Measurements from ENCODE around the gene RRAS2. TPM values are rescaled to one million over a fixed set of nuclear protein-coding genes. Genes with fewer than 3 reads are reported as not detected.
"Not testable (repeated sequence)": the region's sequence is repeated elsewhere in the genome, so short reads cannot be mapped to it uniquely, and the experiment has no call there.

Gene RRAS2
- total RNA-seq = 10 to 100 TPM; 26.4 to 36.7 (median 31.8) TPM

GRCh38 chr11:14358729-14359439 lies at the start of gene RRAS2:
Gene RRAS2, minus strand, starts transcription at chr11:14359183. Its CDS starts 313 bp downstream, at chr11:14358870.
- WGBS, 2 donors = 0 to 2% methylated on average over 20 to 57 of the region's 78 CpGs
- peak within 1 kb of the TSS; percentile 88 for H3K4me3 ChIP-seq (ENCODE audit: low read depth, poor library complexity, severe bottlenecking)
- peak; percentile 54 to 94 for DNase-seq (ENCODE audit: low spot score in 2 of 2)
- TF ChIP-seq CTCF (IDR thresholded peaks at IDR 0.05) = no peak
- no peak for TF ChIP-seq POLR2A (IDR thresholded peaks at IDR 0.05)
- intact Hi-C loops (cut with DNase I; ENCODE audit: low total_unique reads) = no loop called here

- H3K4me3 ChIP-seq (ENCODE audit: low read depth, poor library complexity, severe bottlenecking) = no peak overlapping the region
- no peak for DNase-seq (ENCODE audit: low spot score in 2 of 2)
- 94 to 96% methylated on average over 2 of the region's 2 CpGs for WGBS, 2 donors
- intact Hi-C loops (cut with DNase I; ENCODE audit: low total_unique reads) = loop anchor here (5.0 kb wide), 1 partner anchor 1769 kb away; no protein-coding TSS in a partner anchor
- TF ChIP-seq POLR2A (IDR thresholded peaks at IDR 0.05) (no peak), CTCF (IDR thresholded peaks at IDR 0.05) (no peak)
Measured at GRCh38 chr11:14408612-14409011, 49.6 kb upstream of the RRAS2 start.

- not testable (repeated sequence) for DNase-seq (ENCODE audit: low spot score in 2 of 2); H3K4me3 ChIP-seq (ENCODE audit: low read depth, poor library complexity, severe bottlenecking)
- intact Hi-C loops (cut with DNase I; ENCODE audit: low total_unique reads) = loop anchor here (5.0 kb wide), 1 partner anchor 1771 kb away; no protein-coding TSS in a partner anchor
- WGBS, 2 donors = 95% methylated on average over 2 of the region's 2 CpGs
Measured at GRCh38 chr11:14406116-14406515, 47.1 kb upstream of the RRAS2 start.

- intact Hi-C loops (cut with DNase I; ENCODE audit: low total_unique reads); H3K4me3 ChIP-seq (ENCODE audit: low read depth, poor library complexity, severe bottlenecking); DNase-seq (ENCODE audit: low spot score in 2 of 2): not testable (repeated sequence)
- 97 to 99% methylated on average over 6 of the region's 6 CpGs for WGBS, 2 donors
Measured at GRCh38 chr11:14403528-14403927, 44.5 kb upstream of the RRAS2 start.

- DNase-seq (ENCODE audit: low spot score in 2 of 2) = no peak
- intact Hi-C loops (cut with DNase I; ENCODE audit: low total_unique reads) = no loop called here
- 54% methylated on average over 1 of the region's 1 CpG for WGBS, 2 donors
- TF ChIP-seq CTCF (IDR thresholded peaks at IDR 0.05) (no peak), POLR2A (IDR thresholded peaks at IDR 0.05) (no peak)
- H3K4me3 ChIP-seq (ENCODE audit: low read depth, poor library complexity, severe bottlenecking) = no peak overlapping the region
Measured at GRCh38 chr11:14399087-14399486, 40.1 kb upstream of the RRAS2 start.

GRCh38 chr11:14396273-14396672 lies 37.3 kb upstream of the RRAS2 start:
- intact Hi-C loops (cut with DNase I; ENCODE audit: low total_unique reads) = no loop called here
- H3K4me3 ChIP-seq (ENCODE audit: low read depth, poor library complexity, severe bottlenecking) = no peak overlapping the region
- DNase-seq (ENCODE audit: low spot score in 2 of 2) = no peak
- TF ChIP-seq POLR2A (IDR thresholded peaks at IDR 0.05) = no peak
- TF ChIP-seq CTCF (IDR thresholded peaks at IDR 0.05) = no peak

- intact Hi-C loops (cut with DNase I; ENCODE audit: low total_unique reads) = no loop called here
- 88 to 90% methylated on average over 6 of the region's 6 CpGs for WGBS, 2 donors
- no peak for TF ChIP-seq CTCF (IDR thresholded peaks at IDR 0.05)
- TF ChIP-seq POLR2A (IDR thresholded peaks at IDR 0.05) = no peak
- no peak overlapping the region for H3K4me3 ChIP-seq (ENCODE audit: low read depth, poor library complexity, severe bottlenecking)
- DNase-seq (ENCODE audit: low spot score in 2 of 2) = no peak
Measured at GRCh38 chr11:14393889-14394288, 34.9 kb upstream of the RRAS2 start.
